Neuronal stem cell (in vitro differentiated cells): ENCODE data around the gene ZNF423.
A peak's percentile ranks its signal among the peaks of the same experiment; 100 is the strongest.

Experiments
- DNase-seq: peaks from one replicate; pipeline ENCODE4 v3.0.0-alpha.2; 2013; ENCODE audit warnings: low spot score
- H2AFZ ChIP-seq: one replicate; pipeline ENCODE4 v1.6.1; 2013; ENCODE audit warnings: mild to moderate bottlenecking, low read length, inconsistent platforms
- H2AK5ac ChIP-seq: 2 replicates; pipeline ENCODE4 v1.6.1; 2013; ENCODE audit warnings: low read depth, mild to moderate bottlenecking, inconsistent platforms, low read length, moderate library complexity, mixed read lengths
- H2BK120ac ChIP-seq: 2 replicates; pipeline ENCODE4 v1.6.1; 2013; ENCODE audit warnings: low read depth, mild to moderate bottlenecking, inconsistent platforms, low read length, moderate library complexity, mixed read lengths
- H2BK12ac ChIP-seq: one replicate; pipeline ENCODE4 v1.6.1; 2013; ENCODE audit warnings: low read length, inconsistent platforms
- H2BK15ac ChIP-seq: 2 replicates; pipeline ENCODE4 v1.6.1; 2013; ENCODE audit warnings: mild to moderate bottlenecking, low read length, inconsistent platforms, mixed read lengths
- H2BK5ac ChIP-seq: one replicate; pipeline ENCODE4 v1.6.1; 2013; ENCODE audit warnings: inconsistent platforms, mild to moderate bottlenecking, low read length, moderate library complexity
- H3K14ac ChIP-seq: one replicate; pipeline ENCODE4 v1.6.1; 2013; ENCODE audit warnings: low read length, inconsistent platforms
- H3K18ac ChIP-seq: 2 replicates; pipeline ENCODE4 v1.6.1; 2013; ENCODE audit warnings: low read length, inconsistent platforms
- H3K23ac ChIP-seq: 2 replicates; pipeline ENCODE4 v1.6.1; 2013; ENCODE audit warnings: low read depth, mild to moderate bottlenecking, mixed read lengths, low read length, inconsistent platforms; ENCODE audit not compliant: poor library complexity
- H3K27ac ChIP-seq: replicated peaks from 3 replicates; pipeline ENCODE4 v1.5.1; 2013; ENCODE audit warnings: low read length, inconsistent platforms
- H3K27me3 ChIP-seq, 3 experiments: 2 replicates each; pipeline ENCODE4 v1.6.1; 2013; ENCODE audit warnings: low read length in 3 of 3, mild to moderate bottlenecking in 2 of 3, inconsistent platforms in 1 of 3, low read depth in 1 of 3, mixed read lengths in 1 of 3, moderate library complexity in 1 of 3; ENCODE audit not compliant: control insufficient read depth in 3 of 3, insufficient read depth in 3 of 3
- H3K36me3 ChIP-seq, 2 donors: replicated peaks in 1 of 2; 2 replicates each; pipeline ENCODE4 v1.6.1; 2013; ENCODE audit warnings: low read length in 2 of 2; ENCODE audit not compliant: control insufficient read depth in 2 of 2, insufficient read depth in 2 of 2
- H3K4ac ChIP-seq: 2 replicates; pipeline ENCODE4 v1.6.1; 2013; ENCODE audit warnings: inconsistent platforms, mild to moderate bottlenecking, low read length, moderate library complexity
- H3K4me1 ChIP-seq, 2 donors: 1 replicate in 1 of 2; 2 replicates in 1 of 2; pipeline ENCODE4 v1.6.1; 2013; ENCODE audit warnings: low read length in 2 of 2, low read depth in 1 of 2; ENCODE audit not compliant: control insufficient read depth in 2 of 2, insufficient read depth in 1 of 2
- H3K4me2 ChIP-seq: one replicate; pipeline ENCODE4 v1.6.1; 2013; ENCODE audit warnings: mild to moderate bottlenecking, low read length, inconsistent platforms; ENCODE audit not compliant: insufficient read depth, poor library complexity, severe bottlenecking
- H3K4me3 ChIP-seq, 2 donors: 2 replicates each; pipeline ENCODE4 v1.5.1; 2013; ENCODE audit warnings: low read length in 2 of 2, mild to moderate bottlenecking in 2 of 2, inconsistent platforms in 1 of 2, moderate library complexity in 1 of 2
- H3K79me1 ChIP-seq: one replicate; pipeline ENCODE4 v1.6.1; 2013; ENCODE audit warnings: low read depth, mild to moderate bottlenecking, inconsistent platforms, low read length, moderate library complexity
- H3K9ac ChIP-seq: one replicate; pipeline ENCODE4 v1.6.1; 2013; ENCODE audit warnings: mild to moderate bottlenecking, low read depth, low read length, inconsistent platforms; ENCODE audit not compliant: poor library complexity
- H3K9me3 ChIP-seq, 2 donors: replicated peaks in 1 of 2; 2 replicates each; pipeline versions ENCODE3 to v1.6.1; 2013; ENCODE audit warnings: low read length in 2 of 2, mild to moderate bottlenecking in 2 of 2, inconsistent platforms in 1 of 2, low read depth in 1 of 2, mixed read lengths in 1 of 2, moderate library complexity in 1 of 2; ENCODE audit not compliant: control insufficient read depth in 2 of 2, insufficient read depth in 1 of 2
- H4K8ac ChIP-seq: one replicate; pipeline ENCODE4 v1.6.1; 2013; ENCODE audit warnings: low read depth, mild to moderate bottlenecking, inconsistent platforms, low read length, moderate library complexity
- H4K91ac ChIP-seq: one replicate; pipeline ENCODE4 v1.6.1; 2013; ENCODE audit warnings: low read length, low read depth, mild to moderate bottlenecking, inconsistent platforms; ENCODE audit not compliant: poor library complexity
- WGBS, 2 donors: extraction: QIAGEN DNeasy Blood & Tissue Kit; methylation state at CpG; one replicate each; pipeline ENCODE4 v1.1.7; 2013; ENCODE audit warnings: missing lambda C conversion rate in 2 of 2, mixed read lengths in 1 of 2; ENCODE audit not compliant: insufficient read length in 2 of 2, insufficient replicate concordance in 1 of 2; ENCODE audit errors: extremely low coverage in 2 of 2; 5-methylcytosine and 5-hydroxymethylcytosine counted together

The ZNF423 gene

DNA sequence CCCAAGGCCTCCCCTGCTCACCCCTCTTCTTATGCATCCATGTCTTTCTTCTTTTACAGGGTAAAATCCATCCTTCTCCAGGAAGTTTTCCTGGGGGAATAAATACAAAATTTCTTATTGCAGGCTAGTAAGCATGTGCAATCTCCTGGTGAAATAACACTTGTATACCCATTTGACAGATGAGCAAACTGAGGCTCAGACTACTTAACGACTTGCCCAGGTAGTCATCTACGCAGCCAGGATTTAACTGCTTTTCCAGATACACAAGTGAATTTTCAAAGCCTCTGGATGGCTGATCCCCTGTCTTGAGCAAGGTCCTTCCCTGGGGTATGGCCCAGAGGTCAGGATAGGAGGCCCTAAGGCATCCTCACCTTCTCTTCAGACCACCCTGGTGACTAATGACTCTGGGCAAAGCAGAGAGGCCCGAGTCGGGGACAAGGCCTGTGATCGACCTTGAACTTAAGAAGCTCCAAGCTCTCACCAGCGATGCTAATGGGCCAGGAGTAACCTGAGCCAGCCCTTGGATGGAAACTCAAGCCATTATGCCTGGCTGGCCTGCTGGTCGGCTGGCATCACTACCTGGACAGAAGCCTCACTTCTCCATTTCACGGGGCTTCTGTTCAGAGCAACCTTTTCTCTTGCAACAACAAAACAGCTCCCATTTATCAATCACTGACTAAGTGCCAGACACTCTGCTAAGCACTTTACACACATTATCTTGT is 33.1 kb downstream of the ZNF423 start:
- Histone ChIP-seq H3K9ac (no peak overlapping the region), H4K91ac (no peak overlapping the region), H3K36me3 (peaks cover under 1 to 52% of the 10 kb centered on the region in 2 donors), H2BK12ac (no peak overlapping the region), H3K14ac (no peak overlapping the region), H3K4me1 (peaks cover 18 to 32% of the 10 kb centered on the region in 2 donors), H3K27ac (no peak overlapping the region), H2AFZ (no peak overlapping the region), H3K27me3 (no peaks in the 10 kb centered on the region), H3K79me1 (peaks cover 5% of the 10 kb centered on the region), H2AK5ac (no peak overlapping the region), H2BK15ac (no peak overlapping the region), H3K4me3 (no peak overlapping the region), H2BK120ac (no peak overlapping the region), H3K23ac (no peak overlapping the region), H3K4ac (no peak overlapping the region), H3K18ac (no peak overlapping the region), H3K4me2 (no peak overlapping the region), H4K8ac (no peak overlapping the region), H3K9me3 (no peaks in the 10 kb centered on the region), H2BK5ac (no peak overlapping the region)
- DNase-seq: no peak
- WGBS, 2 donors: no CpG with 5 or more reads among the region's 8 CpGs

GRCh38 chr16:49821614-49822282 is 34.2 kb downstream of the ZNF423 start:
- H3K18ac ChIP-seq: peak overlapping the region; percentile 62
- H3K4me1 ChIP-seq: peaks cover 17 to 22% of the 10 kb centered on the region in 2 donors
- H3K36me3 ChIP-seq: peaks cover 5 to 61% of the 10 kb centered on the region in 2 donors
- H4K8ac ChIP-seq: no peak overlapping the region
- H2BK120ac ChIP-seq: no peak overlapping the region
- no peak overlapping the region for H2BK15ac ChIP-seq
- no peak overlapping the region for H3K4me2 ChIP-seq
- H3K9ac ChIP-seq: no peak overlapping the region
- no peak overlapping the region for H2BK12ac ChIP-seq
- H2BK5ac ChIP-seq: no peak overlapping the region
- H3K27ac ChIP-seq: peak overlapping the region; percentile 13
- no peak overlapping the region for H3K23ac ChIP-seq
- H3K79me1 ChIP-seq: peaks cover 5% of the 10 kb centered on the region
- DNase-seq: no peak
- H3K14ac ChIP-seq: no peak overlapping the region
- H4K91ac ChIP-seq: no peak overlapping the region
- H3K4me3 ChIP-seq: no peak overlapping the region
- H2AFZ ChIP-seq: peak overlapping the region; percentile 3
- no CpG with 5 or more reads among the region's 13 CpGs for WGBS, 2 donors
- no peaks in the 10 kb centered on the region for H3K9me3 ChIP-seq
- H3K4ac ChIP-seq: no peak overlapping the region
- H3K27me3 ChIP-seq: no peaks in the 10 kb centered on the region
- H2AK5ac ChIP-seq: no peak overlapping the region

DNA sequence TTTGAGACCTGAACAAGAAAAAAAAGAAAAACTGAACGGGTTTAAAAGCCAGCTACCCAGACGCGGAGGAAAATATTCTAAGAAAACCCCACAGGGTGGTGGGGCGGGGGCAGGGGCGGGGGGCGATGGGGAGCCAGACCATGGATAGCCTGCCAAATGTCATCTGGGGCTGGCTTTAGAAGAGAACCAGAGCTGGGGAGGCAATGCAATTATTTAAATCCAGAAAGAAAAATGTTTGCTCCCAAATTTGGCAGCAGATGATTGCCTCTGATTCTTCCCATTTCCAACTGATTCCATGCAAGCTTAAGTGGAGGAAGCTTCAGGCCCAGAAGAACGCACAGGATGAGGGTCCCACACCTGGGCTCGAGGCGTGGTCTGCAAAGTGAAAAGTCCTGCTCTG is 34.8 kb downstream of the ZNF423 start:
- no peaks in the 10 kb centered on the region for H3K27me3 ChIP-seq

GRCh38 chr16:49817754-49818507 is 38.0 kb downstream of the ZNF423 start:
- no peak overlapping the region for H3K4me3 ChIP-seq
- H4K91ac ChIP-seq: no peak overlapping the region
- no peak overlapping the region for H2BK12ac ChIP-seq
- no peak overlapping the region for H2BK15ac ChIP-seq
- H3K27me3 ChIP-seq: no peaks in the 10 kb centered on the region
- H3K23ac ChIP-seq: no peak overlapping the region
- H3K18ac ChIP-seq: no peak overlapping the region
- no peak overlapping the region for H3K4me2 ChIP-seq
- no peak overlapping the region for H3K4ac ChIP-seq
- H2AFZ ChIP-seq: no peak overlapping the region
- peaks cover 8 to 9% of the 10 kb centered on the region in 2 donors for H3K4me1 ChIP-seq
- no peak overlapping the region for H4K8ac ChIP-seq
- H3K79me1 ChIP-seq: peaks cover 5% of the 10 kb centered on the region
- no peak overlapping the region for H3K14ac ChIP-seq
- H3K36me3 ChIP-seq: peaks cover 5 to 68% of the 10 kb centered on the region in 2 donors
- H3K9me3 ChIP-seq: no peaks in the 10 kb centered on the region
- H2BK120ac ChIP-seq: no peak overlapping the region
- no peak overlapping the region for H3K9ac ChIP-seq
- H2BK5ac ChIP-seq: no peak overlapping the region
- H3K27ac ChIP-seq: no peak overlapping the region
- DNase-seq: no peak
- no CpG with 5 or more reads among the region's 13 CpGs for WGBS, 2 donors
- no peak overlapping the region for H2AK5ac ChIP-seq

More for the DNA sequence above, 34.8 kb downstream of the ZNF423 start:
- no peak overlapping the region for H3K4ac ChIP-seq
- H3K4me3 ChIP-seq: no peak overlapping the region
- H3K4me1 ChIP-seq: peaks cover 14 to 16% of the 10 kb centered on the region in 2 donors
- no peak overlapping the region for H3K4me2 ChIP-seq
- H2BK15ac ChIP-seq: no peak overlapping the region
- H3K9me3 ChIP-seq: no peaks in the 10 kb centered on the region
- H3K27ac ChIP-seq: no peak overlapping the region
- H3K79me1 ChIP-seq: peaks cover 5% of the 10 kb centered on the region
- H3K23ac ChIP-seq: no peak overlapping the region
- H3K9ac ChIP-seq: no peak overlapping the region
- H2BK12ac ChIP-seq: no peak overlapping the region
- no peak overlapping the region for H2BK5ac ChIP-seq
- H4K91ac ChIP-seq: no peak overlapping the region
- DNase-seq: no peak
- H3K36me3 ChIP-seq: peaks cover 5 to 60% of the 10 kb centered on the region in 2 donors
- H2AK5ac ChIP-seq: no peak overlapping the region
- H2BK120ac ChIP-seq: no peak overlapping the region
- no peak overlapping the region for H2AFZ ChIP-seq
- WGBS, 2 donors: no CpG with 5 or more reads among the region's 9 CpGs
- H3K14ac ChIP-seq: no peak overlapping the region
- peak overlapping the region; percentile 44 for H3K18ac ChIP-seq
- H4K8ac ChIP-seq: no peak overlapping the region
